GM12891 (cell line): Measurements from ENCODE around the gene CHD9NB.

Experiments used
- PAX5 ChIP-seq: IDR thresholded peaks from 2 replicates; pipeline ENCODE4 v1.6.1; 2011; ENCODE audit warnings: low read length, moderate library complexity, mild to moderate bottlenecking; ENCODE audit not compliant: insufficient read depth, severe bottlenecking
- POLR2A ChIP-seq: IDR thresholded peaks from 2 replicates; pipeline ENCODE4 v1.6.1; 2011; ENCODE audit warnings: low read depth, low read length, control low read depth
- POLR2AphosphoS5 ChIP-seq: IDR thresholded peaks from 2 replicates; pipeline ENCODE4 v1.6.1; 2011; ENCODE audit warnings: low read depth, low read length, control low read depth
- TAF1 ChIP-seq: IDR thresholded peaks from 2 replicates; pipeline ENCODE4 v1.6.1; 2011; ENCODE audit warnings: low read depth, low read length, control low read depth

DNA sequence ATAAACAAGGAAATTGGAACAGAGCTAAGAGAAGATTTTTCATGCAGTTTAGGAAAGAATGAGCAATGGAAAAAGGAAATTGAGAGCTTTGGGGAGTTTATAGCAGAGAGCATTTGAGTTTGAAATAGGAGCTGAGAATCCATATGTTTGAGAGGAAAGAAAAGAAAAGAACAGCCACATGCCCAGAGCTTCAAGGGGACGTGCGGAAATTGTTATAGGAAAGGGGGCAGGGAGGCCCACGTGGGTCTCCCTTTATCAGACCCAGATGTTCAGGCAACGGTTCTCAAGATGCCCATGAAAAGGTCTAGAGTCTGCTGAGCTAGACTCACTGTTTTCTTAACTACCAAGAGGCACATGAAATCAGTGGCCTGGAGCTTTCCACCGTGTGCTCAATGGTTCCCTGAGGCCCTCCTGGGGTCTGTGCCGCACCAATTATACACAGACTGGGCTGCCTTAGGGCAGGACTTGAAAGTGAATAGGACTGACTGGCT, 33.3 kb upstream of the CHD9NB start:
- TF ChIP-seq POLR2A: no peak
- no peak for TF ChIP-seq PAX5
- TF ChIP-seq POLR2AphosphoS5: no peak
- TF ChIP-seq TAF1: no peak
